Transverse colon (tissue), 4 donors: Measurements from ENCODE around the gene KIAA0586.

Experiments used
- CTCF ChIP-seq, 5 experiments: fragments of 200-600 bp in 3 of 5; fragments of 450-650 bp in 2 of 5; sonication (generic) in 3 of 5; IDR thresholded peaks; 1 replicate in 2 of 5; 2 replicates in 3 of 5; pipeline ENCODE4 v1.5.1; 2016 to 2017; ENCODE audit warnings: antibody characterized with exemption in 5 of 5, inconsistent platforms in 3 of 5, mild to moderate bottlenecking in 2 of 5, moderate library complexity in 1 of 5
- EP300 ChIP-seq: sonication (generic); formaldehyde crosslinking; IDR thresholded peaks from one replicate; pipeline ENCODE4 v1.6.1; 2017; ENCODE audit warnings: antibody characterized with exemption, low read depth
- POLR2A ChIP-seq: fragments of 450-650 bp; IDR thresholded peaks from one replicate; pipeline ENCODE4 v1.6.1; 2016; ENCODE audit warnings: antibody characterized with exemption, mild to moderate bottlenecking, moderate library complexity
- POLR2AphosphoS5 ChIP-seq, 3 donors: sonication (generic); formaldehyde crosslinking; IDR thresholded peaks; one replicate each; pipeline ENCODE4 v1.6.1; 2016; ENCODE audit warnings: antibody characterized with exemption in 3 of 3

GRCh38 chr14:58571256-58571655 is 143.7 kb downstream of the KIAA0586 start:
- TF ChIP-seq POLR2AphosphoS5 (IDR thresholded peaks at IDR 0.05) (no peak), POLR2A (no peak), CTCF (IDR thresholded peaks at IDR 0.05) (no peak), EP300 (no peak)
